HG02623 (cell line): Measurements from ENCODE around the gene DIAPH2.
"Not testable (repeated sequence)": the region's sequence is repeated elsewhere in the genome, so short reads cannot be mapped to it uniquely, and the experiment has no call there.

Source experiments
- ATAC-seq: cut with Tn5 transposase; IDR thresholded peaks from one replicate; pipeline ENCODE4 v1.9.1; 2021; ENCODE audit warnings: moderate library complexity; ENCODE audit not compliant: unreplicated experiment

DIAPH2 gene

DNA sequence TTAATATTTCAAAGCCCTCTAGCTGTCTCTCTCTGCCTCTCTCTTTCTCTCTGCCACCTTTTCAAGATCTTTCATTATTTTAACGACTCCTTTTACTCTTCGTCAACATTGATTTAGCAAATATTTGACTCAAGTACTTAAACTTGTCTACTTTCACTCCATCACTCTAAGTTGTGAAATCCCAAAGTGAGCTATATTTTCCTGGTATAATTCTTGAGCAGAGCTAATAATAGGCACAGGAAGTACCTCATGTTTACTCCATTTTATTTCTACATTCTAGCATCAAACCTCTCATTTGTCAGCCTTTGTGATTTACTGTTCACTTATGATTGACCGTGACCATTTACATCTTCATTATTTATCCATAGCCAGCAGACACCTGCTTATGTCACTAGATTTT is 681.6 kb downstream of the DIAPH2 start:
- no peak for ATAC-seq

DNA sequence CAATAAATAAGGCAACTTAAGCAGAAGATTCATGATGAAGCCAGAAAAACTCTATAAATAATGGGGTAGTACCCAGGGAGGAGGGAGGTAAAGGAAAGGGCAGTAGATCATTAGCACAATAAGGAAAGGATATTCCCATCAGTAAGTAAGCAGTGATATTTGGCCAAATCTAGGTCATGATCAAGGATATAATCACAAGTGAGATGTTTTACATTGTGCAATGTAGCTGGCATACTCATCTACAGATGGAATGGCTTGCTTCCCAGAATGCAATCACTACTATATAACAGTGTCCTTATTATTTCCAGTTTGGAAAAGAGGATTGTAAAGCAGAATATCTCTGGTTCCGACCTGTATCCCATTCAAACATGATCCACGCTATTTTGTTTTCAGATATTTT is 682.5 kb downstream of the DIAPH2 start:
- no peak for ATAC-seq

DNA sequence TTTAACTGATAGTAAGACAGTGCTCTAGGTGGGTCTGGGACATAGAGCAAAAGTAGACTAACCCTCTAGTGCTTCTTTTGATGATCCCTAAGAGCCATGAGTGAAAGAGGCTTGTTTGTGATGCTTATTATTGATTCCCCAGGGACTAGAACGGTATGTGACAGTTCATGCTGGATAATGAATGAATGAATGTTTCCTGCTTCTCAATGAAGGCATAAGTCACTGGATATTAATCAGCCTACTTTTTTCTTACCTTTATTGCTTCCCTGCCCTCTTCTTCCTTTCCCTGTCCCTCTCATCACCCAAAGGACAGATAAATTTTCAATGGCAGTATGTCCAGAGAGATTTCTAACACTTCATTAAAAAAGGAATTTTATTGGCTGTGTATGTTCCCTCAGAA is 685.3 kb downstream of the DIAPH2 start:
- no peak for ATAC-seq

DNA sequence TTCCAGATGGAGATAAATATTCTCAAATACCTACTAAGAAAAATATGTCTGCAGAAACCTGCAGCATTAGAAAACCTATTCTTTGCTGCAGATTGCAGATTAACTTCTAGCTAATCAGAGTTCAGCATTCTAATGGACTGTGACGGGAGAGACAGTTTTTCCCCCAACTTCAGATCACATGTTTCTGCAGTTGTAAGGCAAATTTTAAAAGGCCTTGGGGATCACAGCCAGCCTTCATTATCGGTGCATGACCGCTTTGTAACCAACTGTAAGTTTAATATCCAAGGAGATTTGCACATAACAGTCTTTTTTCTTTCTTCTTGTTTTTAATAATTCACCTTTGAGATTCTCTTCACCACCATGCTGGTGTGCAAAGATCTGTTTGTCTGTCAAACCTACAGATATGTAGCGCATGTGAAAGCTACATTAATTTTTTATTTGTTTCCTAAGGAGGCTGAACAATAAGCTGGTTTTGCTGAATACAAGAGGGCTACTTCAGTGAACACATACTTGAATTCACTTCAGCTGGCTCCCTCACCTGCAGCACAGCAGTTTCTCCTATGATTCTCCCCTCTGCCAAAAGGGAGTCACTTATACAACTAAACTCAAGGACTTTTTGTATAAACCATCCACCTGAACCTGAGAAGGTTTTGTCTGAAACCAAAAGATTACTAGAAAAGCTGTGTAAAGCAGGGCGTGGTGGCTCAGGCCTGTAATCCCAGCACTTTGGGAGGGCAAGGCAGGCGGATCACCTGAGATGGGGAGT is 687.5 kb downstream of the DIAPH2 start:
- ATAC-seq, result no peak

DNA sequence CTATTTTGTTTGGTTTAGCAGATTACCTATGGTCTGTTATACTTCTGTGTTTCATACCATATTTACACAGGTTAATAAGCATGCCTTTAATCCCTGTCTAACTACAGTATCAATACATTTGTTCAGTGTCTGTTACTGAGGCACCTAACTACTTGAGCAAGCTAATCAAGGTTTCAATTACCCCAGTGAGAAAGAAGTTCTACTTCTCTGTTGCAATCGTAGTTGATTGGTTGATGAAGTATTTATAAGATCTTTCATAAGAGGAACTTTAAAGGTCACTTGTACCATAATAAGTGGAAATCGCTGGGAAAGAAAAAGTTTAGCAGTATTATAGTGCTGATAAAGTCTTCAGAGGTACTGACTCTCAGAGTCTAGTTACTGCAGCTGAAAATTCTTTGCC is 689.6 kb downstream of the DIAPH2 start:
- ATAC-seq, result no peak

DNA sequence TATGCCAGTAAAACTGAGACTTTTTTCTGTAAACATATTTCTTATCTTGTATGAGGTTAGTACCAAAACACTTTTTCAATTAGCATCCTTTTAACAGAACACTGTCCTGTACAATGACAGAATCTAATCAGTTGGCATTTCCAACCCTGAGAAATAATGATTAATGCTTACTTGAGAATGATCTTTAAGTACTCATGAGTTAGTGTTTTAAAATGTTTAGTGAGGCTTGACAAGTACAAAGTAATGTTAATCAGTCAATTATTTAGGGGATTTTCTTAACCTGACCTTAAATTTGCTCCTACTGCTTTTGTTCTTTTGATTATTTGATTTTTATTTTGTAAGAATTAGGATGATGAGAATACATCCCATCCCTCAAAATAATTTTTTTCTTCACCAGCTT is 695.6 kb downstream of the DIAPH2 start:
- no peak for ATAC-seq

DNA sequence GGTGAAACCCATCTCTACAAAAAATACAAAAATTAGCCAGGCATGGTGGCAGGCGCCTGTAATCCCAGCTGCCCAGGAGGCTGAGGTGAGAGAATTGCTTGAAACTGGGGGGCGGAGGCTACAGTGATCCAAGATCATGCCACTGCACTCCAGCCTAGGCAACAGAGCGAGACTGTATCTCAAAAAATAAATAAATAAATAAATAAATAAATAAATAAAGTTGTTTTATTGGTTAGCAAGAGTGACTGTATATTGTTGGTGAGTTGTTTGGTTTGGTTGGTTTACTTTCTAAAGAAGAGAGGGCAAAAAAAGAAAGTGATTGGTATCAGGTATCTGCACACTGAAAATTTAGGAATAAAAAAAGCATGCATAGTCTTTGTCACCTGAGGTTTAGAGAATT is 700.0 kb downstream of the DIAPH2 start:
- no peak for ATAC-seq

DNA sequence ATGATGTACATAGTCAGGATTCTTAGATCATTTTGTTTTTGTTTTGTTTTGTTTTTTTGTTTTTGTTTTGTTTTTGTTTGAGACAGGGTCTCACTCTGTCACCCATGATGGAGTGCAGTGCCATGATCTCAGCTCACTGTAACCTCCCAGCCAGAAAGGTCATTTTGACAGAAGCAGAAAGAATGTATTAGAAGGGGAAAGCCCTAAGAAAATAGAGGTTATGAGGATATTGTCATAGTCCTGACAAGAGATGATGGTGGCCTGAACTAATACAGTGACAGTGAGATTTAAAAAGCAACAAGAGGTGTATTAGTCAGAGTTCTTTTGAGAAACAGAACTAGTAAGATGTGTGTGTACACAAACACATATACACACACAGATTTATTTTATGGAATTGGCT is 702.4 kb downstream of the DIAPH2 start:
- no peak for ATAC-seq

DNA sequence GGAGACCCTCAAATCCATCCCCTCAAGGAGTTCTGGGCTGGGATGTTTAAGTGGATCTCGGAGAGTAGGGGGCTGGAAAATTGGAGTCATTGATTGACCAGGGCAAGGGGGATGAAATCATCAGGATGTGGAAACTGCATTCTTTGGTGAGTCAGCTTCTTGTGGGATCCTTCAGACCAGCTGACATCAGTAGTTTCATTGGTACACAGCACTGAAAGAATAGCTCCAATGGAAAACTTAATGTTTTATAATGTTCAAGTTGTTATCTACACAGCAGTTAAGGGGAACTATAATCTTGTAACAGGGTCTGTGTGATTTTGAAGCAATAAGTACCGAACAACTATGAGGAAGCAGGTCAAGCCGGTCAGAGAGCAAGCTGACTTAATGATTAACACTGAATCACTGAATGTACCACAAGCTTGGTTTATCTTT is 705.1 kb downstream of the DIAPH2 start:
- no peak for ATAC-seq

DNA sequence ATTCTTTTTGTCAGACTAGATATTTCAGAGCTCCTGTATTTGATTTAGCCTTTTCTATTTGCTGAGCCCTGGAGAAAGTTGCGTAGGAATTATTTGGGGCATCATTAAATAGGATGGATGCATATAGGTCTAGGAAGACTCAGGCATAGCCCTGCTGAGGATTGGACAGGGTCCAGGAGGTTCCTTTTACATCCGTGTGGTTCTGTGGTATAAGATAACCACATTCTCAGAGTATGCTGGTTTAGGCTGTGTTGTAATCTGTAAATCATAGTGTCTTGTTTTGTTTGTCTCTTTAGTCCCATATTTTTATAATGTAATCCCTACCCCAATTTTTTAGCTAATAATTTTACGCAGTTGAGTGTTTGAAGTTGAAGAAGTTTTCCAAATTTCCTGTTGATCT is 712.7 kb downstream of the DIAPH2 start:
- ATAC-seq, result no peak

DNA sequence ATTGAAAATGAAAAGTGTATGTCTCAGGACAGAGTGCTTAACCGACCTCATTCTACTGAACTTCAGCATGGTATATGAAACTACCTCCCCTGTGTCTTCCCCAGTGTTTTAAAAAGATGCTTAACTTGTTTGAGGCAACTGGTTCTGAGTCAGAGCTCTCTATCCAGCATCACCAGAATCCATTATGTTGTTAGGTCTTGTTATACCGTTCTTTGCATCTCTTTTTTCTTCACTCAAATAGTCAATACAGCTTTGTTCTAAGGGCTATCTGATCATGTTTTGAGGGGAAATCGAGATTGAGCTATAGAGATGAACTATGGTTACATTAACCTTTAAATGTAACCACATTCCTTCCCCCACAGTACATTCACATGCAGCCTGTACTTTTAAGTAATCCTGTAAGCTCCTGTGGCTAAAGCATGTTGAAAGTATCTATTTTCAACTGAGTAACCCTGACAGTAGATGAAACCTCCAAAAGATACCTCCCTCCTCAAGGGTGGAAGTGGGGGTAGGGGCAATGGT is 713.4 kb downstream of the DIAPH2 start:
- peak; percentile 42 for ATAC-seq

DNA sequence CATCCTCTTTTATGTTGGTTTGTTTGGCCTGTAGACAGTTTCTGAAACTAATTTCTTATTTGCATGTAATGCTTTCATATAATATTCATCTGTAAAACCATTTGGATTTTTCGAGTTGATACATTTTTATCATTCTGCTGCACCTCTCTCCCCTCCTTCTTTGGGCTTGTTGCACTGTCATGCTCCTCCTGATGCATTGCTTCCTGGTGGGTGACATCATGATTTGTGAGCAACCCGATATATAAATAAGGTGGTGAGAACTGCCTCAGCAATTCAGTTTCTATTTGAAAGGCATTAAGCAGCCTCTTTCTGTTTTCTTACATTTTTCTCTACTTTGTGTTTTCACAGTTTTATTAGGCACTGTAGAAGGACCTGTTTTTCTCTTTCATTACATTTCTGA is 714.8 kb downstream of the DIAPH2 start:
- peak; percentile 24 for ATAC-seq

DNA sequence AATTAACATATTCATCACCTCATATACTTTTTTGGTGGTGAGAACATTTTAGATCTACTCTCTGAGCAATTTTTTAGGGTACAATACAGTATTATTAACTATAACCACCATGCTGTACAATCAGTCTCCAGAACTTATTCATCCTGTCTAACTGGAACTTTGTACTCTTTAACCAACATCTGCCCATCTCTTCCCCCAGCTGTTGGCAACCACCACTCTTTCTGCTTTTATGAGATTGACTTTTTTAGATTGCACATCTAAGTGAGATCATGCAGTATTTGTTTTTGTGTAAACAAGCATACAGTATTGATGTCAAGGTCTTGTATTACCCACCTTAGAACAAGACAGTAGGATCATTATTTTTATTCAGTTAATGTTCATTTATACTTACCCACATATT is 715.9 kb downstream of the DIAPH2 start:
- no peak for ATAC-seq

DNA sequence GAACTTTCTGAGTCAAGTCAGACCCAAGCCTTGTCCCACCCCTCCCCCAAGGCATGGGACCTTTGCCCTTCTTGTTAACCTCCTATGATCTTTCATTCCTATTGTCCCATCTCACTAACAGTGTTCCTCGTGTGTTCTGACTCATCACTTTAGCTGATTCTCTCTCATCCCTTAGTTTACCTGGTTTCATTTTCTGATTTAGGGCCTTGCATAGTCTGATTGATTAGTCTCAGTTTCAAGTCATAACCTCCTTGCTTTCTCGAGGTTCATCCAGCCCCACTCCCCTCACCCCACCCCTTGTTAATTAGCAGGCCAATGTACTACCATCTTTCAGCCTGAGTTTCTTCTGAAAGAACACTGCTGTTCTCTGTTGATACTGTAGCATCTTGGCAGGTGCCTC is 716.5 kb downstream of the DIAPH2 start:
- peak; percentile 43 for ATAC-seq

DNA sequence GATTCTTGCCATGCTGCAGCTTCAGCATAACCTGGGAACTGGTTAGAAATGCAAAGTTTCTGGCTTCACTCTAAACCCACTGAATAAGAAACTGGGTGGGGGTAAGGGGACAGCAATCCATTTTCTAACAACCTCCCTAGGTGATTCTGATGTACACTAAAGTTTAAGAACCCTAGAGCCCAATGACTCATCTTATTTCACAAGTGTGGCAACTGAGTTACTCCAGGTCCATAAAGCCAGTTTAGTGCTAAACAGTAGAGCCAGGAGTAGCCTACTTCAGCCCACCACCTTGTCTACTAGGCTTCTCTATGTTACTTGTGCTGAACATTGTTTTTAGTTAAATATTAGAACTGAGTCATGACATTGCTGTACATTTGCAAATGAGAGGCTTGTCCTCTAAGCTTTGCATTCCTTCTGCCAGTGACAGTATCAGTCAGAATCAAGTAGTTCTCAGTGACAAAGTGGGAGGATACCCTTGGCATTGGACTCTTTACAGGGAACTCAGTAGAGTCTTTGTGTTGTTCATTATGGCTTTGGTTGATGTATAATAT is 717.0 kb downstream of the DIAPH2 start:
- no peak for ATAC-seq

DNA sequence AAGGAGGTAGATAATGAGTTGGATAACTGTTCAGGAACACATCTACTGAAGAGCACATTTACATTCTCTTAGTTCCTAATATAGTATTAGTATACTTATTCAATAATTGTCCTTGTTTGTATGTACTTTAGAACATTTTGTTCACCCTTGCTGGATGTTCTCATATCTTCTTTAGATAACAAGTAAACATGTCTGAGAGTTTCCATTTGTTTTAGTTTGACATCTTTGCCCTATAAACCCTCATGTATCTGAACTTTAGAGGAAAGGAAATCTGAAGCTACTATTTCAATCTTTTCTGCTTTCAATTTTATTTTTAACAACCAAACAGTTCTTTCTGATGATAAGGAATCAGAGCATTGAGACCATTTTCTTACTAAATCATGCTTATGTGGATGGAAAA is 717.7 kb downstream of the DIAPH2 start:
- no peak for ATAC-seq

DNA sequence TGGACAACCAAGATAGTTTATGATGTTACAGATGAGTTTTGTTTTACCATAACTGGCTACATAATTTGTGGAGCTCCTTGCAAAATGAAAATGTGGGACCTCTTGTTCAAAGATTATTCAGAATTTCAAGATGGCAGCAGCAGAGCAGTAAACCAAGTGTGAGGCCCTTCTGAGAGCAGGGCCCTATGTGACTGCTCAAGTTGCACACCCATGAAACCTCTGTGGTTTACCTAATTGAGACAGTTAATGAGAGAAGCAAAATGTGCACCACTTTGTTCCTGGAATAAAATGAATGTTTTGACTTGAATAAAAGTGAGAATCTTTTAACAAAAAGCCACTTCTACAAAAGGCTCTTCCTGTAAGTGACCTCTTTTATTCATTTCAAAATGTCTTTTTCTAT is 718.3 kb downstream of the DIAPH2 start:
- ATAC-seq, result no peak

DNA sequence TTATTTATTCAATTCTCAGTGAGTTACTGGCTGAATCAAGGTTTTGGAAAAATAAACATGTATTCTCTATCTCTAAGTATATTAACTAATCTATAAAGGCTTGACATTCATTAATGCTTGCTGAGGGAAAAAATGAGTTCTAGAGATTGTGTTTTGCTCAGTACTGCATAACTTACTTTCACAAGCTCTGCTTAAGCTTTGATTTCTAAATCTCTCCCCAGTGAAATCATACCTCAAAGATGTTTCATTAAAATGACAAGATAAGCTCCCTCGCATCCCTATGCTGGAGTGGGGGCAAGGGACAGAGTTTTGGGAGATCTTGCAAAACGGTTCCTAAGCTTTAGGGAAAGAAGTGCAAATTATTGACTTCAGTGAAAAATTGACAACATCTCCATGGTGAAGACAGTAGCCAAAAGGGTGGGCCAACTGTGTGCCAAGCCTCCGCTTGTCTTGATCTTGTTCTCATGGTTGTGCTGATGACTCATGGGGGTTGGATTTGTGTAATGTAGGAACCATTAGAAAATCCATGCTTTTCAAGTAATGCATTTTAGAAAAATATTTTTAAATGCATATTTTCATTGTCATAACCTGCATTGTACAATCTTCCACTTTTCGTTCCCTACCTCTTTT is 720.5 kb downstream of the DIAPH2 start:
- ATAC-seq, result no peak

DNA sequence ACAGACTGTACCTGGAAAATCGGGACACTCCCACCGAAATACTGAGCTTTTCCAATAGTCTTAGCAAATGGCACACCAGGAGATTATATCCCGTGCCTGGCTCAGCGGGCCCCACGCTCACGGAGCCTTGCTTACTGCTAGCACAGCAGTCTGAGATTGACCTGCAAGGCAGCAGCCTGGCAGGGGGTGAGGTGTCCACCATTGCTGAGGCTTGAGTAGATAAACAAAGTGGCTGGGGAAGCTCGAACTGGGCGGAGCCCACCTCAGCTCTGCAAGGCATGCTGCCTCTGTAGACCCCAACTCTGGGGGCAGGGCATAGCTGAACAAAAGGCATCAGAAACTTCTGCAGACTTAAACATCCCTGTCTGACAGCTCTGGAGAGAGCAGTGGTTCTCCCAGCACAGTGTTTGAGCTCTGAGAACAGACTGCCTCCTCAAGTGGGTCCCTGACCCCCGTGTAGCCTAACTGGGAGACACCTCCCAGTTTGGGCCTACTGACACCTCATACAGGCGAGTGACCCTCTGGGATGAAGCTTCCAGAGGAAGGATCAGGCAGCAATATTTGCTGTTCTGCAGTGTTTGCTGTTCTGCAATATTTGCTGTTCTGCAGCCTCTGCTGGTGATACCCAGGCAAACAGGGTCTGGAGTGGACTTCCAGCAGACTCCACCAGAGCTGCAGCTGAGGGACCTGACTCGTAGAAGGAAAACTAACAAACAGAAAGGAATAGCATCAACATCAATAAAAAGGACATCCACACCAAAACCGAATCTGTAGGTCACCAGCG is 725.2 kb downstream of the DIAPH2 start:
- ATAC-seq, result not testable (repeated sequence)

DNA sequence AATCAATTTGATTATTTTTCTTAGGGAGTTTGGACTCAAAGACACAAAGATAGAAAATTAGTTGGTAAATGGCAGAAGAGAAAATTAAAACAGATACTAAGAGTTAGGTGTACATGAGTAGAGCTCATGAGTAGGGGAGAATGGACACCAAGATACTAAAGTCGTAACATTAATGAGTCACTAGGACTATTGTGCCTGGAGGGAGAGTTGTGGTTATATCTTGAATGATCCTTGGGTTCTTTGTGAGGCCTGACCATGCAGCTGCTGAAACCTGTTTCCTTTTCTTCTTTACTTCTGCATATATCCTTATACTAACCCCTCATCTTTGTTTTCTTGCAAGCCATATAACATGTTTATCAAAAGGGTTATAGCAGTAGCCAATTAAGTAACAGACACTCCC is 731.8 kb downstream of the DIAPH2 start:
- ATAC-seq, result no peak

DNA sequence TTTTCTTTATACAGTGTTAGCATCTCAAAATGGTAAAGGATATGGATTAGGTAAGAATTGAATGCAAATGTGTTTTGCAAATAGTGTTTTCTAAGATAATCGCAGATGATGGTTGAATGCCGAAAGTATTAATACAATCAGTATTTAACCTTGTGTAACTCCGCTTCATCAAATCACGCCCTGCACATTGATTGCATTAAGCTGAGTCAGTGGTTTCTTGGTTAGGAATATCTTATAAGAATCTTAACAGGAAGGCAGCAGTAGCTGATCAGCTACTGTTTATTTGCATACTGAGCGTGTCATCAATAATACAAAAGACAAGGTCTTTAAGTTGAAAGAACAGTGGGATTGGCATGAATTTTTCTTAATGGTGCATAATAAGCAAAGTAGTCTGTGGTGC is 744.5 kb downstream of the DIAPH2 start:
- no peak for ATAC-seq
